Stimulated activated CD8-positive, alpha-beta memory T cell treated with anti-CD3 and anti-CD28 coated beads, Interleukin-12 subunit alpha, Interleukin-12 subunit beta, amount 100 ng/mL, for 24 hours (primary cell): ENCODE measurements around the gene RIOK1.
"Not testable (repeated sequence)": the region's sequence is repeated elsewhere in the genome, so short reads cannot be mapped to it uniquely, and the experiment has no call there.

Experiments
- DNase-seq: peaks from one replicate; pipeline ENCODE4 v3.0.0-alpha.2; 2020; ENCODE audit errors: extremely low read depth

RIOK1 gene

GRCh38 chr6:7441048-7441775, 51.6 kb downstream of the RIOK1 start:
- DNase-seq: no peak

- DNase-seq: no peak
Observed at GRCh38 chr6:7442467-7442866, 52.9 kb downstream of the RIOK1 start.

GRCh38 chr6:7445101-7445500, 55.5 kb downstream of the RIOK1 start:
- DNase-seq: no peak

- no peak for DNase-seq
Observed at GRCh38 chr6:7445885-7446461, 56.4 kb downstream of the RIOK1 start.

- no peak for DNase-seq
Observed at GRCh38 chr6:7446619-7447325, 57.2 kb downstream of the RIOK1 start.

- no peak for DNase-seq
Observed at GRCh38 chr6:7448232-7448631, 58.6 kb downstream of the RIOK1 start.

- no peak for DNase-seq
Observed at GRCh38 chr6:7449018-7449417, 59.4 kb downstream of the RIOK1 start.

GRCh38 chr6:7451326-7451725, 61.7 kb downstream of the RIOK1 start:
- DNase-seq: no peak

- DNase-seq: no peak
Observed at GRCh38 chr6:7452898-7453297, 63.3 kb downstream of the RIOK1 start.

- no peak for DNase-seq
Observed at GRCh38 chr6:7454696-7455358, 65.2 kb downstream of the RIOK1 start.

- DNase-seq: not testable (repeated sequence)
Observed at GRCh38 chr6:7456302-7456701, 66.7 kb downstream of the RIOK1 start.

GRCh38 chr6:7461416-7461815, 71.8 kb downstream of the RIOK1 start:
- DNase-seq: no peak

GRCh38 chr6:7463785-7464184, 74.2 kb downstream of the RIOK1 start:
- no peak for DNase-seq

- DNase-seq: no peak
Observed at GRCh38 chr6:7467007-7467897, 77.6 kb downstream of the RIOK1 start.
